Activated CD8-positive, alpha-beta memory T cell treated with anti-CD3 and anti-CD28 coated beads for 24 hours (primary cell): ENCODE data around the gene NT5DC1.

Source experiments
- DNase-seq: peaks from one replicate; pipeline ENCODE4 v3.0.0-alpha.2; 2020

The NT5DC1 gene

DNA sequence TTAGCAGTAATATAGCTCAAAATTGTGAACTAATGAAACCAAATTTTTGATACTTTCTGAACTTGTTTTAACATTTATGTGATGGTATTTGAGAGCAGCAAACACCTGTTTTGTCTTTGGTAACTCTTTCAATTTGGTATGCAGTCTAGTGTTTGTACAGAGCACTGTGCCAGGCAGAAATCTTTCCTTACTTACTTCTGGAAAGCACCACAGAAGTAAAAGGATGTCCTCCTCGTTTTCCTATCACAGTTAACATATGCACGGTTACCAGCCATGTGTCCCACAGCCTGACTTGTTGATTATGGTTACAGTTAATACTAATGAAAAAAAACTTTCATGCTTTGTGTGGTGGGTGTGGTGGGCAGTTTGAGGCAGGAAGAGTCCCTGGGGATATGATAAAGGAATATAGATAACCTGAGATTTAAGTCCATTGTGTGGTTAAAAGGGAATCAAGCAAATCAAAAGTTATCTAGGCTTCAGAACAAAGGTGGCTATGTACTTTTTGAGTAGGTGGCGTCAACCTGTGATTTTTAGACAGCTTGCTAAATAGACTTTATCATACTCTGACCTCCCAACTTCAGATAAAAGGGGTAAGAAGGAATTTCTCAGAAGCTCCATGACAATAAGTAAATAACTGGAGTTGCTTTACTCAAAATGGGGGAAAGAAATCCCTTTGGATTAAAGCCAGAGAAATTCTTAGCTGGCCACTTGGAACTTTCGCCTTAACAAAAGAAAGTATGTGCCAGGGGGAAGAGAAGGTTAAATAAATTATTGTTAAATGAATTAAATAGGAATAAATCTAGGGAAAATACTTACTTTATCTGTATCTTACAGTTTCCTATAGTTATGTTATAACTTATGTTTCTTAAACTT, 45.4 kb downstream of the NT5DC1 start:
- no peak for DNase-seq

GRCh38 chr6:116152620-116153019, 52.0 kb downstream of the NT5DC1 start:
- DNase-seq: no peak

GRCh38 chr6:116154887-116155286, 54.2 kb downstream of the NT5DC1 start:
- no peak for DNase-seq

GRCh38 chr6:116156405-116157326, 56.0 kb downstream of the NT5DC1 start:
- DNase-seq: no peak

- DNase-seq: no peak
Observed at GRCh38 chr6:116157391-116157790, 56.7 kb downstream of the NT5DC1 start.

DNA sequence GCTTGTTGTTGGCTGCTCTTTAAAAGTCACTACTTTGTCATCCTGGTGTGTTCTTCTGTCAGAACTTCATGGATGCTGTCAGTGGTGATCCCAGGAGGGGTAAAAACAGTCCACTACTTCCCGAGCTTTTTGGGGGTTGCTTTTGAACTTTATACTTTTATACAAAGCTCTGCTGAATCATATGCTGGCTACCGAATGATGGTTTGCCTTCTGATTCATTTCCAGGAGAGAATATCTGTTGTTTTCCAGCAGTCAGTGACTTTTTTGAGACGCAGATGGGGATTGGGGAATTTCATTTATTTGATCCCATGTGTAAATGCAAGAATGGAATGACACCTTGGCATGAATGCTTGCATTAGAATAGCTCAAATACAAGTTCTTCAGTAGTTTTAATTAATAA, 58.0 kb downstream of the NT5DC1 start:
- DNase-seq: no peak

DNA sequence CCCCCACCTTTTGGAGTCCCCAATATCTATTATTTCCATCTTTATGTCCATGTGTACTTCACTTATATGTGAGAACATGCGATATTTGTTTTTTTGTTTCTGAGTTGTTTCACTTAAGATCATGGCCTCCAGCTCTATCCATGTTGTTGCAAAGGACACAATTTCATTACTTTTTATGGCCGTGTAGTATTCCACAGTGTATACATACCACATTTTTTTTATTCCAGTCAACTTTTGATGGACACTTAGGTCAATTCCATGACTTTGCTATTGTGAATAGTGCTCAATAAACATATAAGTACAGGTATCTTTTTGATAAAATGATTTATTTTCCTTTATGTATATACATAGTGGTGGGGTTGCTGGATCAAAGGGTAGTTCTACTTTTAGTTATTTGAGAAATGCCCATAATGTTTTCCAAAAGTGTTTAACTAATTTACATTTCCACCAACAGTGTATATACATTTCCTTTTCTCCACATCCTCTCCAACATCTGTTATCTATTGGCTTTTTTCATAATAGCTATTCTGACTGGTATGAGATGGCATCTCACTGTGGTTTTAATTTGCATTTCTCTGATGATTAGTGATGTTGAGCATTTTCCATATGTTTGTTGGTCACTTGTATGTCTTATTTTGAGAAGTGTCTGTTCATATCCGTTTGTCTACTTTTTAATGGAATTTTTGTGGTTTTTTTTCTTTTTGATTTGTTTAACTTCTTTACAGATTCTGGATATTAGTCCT, 59.3 kb downstream of the NT5DC1 start:
- no peak for DNase-seq

- DNase-seq: no peak
Observed at GRCh38 chr6:116165596-116165995, 64.9 kb downstream of the NT5DC1 start.

GRCh38 chr6:116166369-116166768, 65.7 kb downstream of the NT5DC1 start:
- DNase-seq: no peak

GRCh38 chr6:116168148-116168547, 67.5 kb downstream of the NT5DC1 start:
- no peak for DNase-seq

DNA sequence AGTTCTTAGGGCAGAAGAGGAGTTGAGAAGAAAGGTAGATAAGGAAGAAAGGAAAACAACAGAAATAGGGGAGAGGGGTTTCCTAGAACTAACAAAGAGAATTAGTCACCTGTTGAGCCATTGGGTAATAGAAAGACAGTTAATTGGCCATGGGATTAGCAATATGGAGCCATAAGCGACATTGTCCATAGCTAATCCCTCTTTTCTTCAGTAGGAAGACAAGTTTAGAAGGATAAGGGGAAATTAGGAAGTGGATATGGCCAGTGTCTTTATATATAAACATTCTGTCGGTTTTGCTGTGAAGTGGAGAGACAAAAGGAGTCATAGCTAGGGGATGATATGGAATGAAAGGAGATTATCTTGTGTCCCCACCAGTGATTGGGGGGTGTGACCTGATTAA, 69.2 kb downstream of the NT5DC1 start:
- no peak for DNase-seq

DNA sequence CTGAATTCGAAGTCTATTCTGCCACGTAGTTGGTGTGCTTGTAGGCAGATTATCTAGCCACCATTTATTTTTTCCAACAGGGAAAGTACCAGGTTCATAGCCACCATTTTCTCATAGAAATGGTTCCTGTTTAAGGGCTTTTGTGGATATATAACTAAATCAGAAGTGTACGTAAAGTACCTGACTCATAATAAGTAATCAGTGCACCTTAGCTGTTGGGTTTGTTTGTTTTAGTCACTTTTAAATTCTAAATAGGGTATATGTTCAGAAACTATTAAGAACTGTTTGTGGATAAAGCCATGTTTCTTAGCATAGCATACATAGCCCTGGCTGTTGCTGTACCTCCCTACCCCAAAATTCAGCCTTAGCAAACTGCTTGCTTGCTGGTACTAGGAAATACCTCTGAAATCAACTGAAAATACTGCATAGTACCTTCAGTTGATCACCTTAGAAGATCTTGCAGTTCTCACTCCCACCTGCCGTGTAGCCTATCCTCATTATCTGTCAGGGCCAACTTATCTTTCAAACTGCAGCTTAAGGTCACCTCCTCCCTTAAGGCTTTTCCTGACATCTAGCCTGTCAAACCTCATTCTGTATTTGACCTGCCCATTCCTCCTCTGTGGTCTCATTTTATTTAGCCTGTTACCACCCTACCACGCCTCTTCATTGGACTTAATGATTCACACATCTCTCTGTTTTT, 69.9 kb downstream of the NT5DC1 start:
- DNase-seq: no peak

DNA sequence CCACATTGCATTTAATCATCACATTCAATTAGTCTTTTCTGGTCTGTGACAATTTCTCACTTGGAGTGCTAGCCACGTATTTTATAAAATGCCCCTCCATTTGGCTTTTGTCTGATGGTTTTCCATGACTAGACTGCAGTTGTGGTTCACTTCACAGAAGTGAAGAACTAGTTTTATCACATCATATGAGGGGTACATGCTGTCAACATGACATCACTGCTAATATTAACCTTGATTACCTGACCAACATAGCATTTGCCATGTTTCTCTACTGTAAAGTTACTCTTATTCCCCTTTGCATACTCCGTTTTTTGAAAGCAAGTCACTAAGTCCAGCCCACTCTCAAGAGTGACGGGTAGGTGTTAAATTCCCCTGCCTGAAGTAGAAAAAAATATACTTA, 73.3 kb downstream of the NT5DC1 start:
- DNase-seq: no peak

DNA sequence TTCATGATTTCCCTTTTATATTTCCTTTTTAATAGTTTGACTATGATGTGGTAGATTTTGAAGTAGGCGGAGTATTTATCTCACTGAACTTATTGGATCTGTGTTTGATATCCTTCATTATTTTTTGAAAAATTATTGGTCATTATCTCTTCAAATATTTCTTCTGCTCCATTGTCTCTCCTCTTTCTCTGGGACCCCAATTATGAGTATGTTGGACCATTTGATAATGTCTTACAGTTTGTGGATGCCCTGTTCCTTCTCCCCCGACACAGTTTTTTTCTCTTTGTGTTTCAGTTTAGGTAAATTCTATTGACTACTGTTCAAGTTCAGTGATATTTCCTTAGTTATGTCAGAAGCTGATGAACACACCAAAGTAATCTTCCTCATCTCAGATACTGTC, 74.7 kb downstream of the NT5DC1 start:
- DNase-seq: no peak

DNA sequence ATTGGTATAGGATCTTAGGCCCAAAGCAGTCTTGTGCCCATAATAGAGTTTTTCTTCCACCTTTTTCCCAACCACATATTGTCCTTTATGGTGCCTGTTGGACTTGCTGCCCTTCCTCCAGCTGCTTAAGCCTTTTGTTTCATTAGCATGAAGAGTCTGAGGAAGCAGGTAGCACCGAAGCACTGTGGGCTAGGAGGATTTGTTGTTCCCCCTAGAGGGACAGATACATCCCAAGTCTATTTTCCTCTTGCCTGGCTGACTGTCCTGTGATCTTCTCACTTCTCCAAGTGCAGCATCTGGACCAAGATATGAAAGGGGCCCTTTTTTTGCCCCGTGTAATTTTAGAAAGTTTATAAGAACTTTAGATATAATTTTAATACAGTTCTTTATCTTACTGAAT, 75.9 kb downstream of the NT5DC1 start:
- DNase-seq: no peak

DNA sequence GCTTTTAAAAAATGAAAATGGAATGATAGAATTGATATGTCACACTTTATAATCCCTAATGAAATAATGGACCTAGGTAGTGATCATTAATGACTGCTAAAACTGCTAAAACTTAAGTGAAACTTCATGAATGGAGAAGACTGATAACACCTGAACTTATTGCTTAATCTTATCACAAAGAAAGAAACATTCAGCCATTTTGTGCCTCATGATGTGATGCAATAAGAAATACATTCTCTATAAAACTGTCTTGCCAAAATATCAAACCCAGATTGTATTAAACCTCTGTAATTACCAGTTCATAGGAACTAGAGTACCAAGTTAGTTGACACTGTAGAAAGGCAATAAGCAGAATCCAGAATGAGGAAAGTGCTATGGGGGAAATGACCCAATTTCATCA, 79.7 kb downstream of the NT5DC1 start:
- no peak for DNase-seq

DNA sequence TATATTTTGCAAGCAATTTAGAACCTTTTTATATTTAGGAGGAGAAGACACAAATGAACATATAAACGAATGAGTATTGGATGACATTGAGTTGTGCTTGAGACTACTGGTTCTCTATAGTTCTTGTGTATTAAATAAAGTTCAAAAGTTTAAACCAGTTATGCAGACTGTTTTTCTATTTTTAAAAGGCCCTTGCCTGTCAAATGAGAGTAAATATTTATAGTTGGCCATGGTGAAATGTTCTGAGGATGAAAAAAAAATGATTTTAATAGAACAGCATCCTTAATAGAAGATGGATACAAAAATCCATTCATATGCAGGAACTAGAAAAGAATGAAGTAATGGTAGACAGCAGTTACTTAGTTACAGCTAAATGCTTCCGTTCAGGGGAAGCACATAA, 88.8 kb downstream of the NT5DC1 start:
- no peak for DNase-seq

- no peak for DNase-seq
Observed at GRCh38 chr6:116190550-116190949, 89.9 kb downstream of the NT5DC1 start.

GRCh38 chr6:116191881-116192280, 91.2 kb downstream of the NT5DC1 start:
- DNase-seq: no peak

GRCh38 chr6:116192786-116193185, 92.1 kb downstream of the NT5DC1 start:
- no peak for DNase-seq

DNA sequence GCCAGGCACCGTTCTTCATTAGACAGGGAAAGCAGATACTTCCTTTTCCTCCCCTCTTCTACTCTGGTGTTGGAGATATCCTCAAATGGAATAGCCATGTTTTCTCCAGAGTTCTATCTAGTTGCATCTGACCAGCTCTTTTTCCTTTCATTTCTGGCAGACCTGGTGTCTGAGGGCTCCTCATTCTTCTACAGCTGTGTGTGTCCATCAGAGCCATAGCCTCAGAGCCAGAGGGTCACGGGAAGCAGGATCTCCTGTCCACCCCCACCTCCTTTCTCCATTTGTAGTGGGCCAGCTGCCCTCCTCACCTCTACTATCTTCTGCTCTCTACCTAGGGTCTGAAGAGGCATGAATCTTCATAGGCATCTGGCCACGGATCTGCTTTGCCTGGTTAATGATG, 96.2 kb downstream of the NT5DC1 start:
- no peak for DNase-seq

GRCh38 chr6:116200619-116201249, 100.1 kb downstream of the NT5DC1 start:
- DNase-seq: no peak
